GM21528 (cell line): Measurements from ENCODE around the gene NCAPH2.
"Not testable (repeated sequence)": the region's sequence is repeated elsewhere in the genome, so short reads cannot be mapped to it uniquely, and the experiment has no call there.

Source experiments
- ATAC-seq: cut with Tn5 transposase; IDR thresholded peaks from one replicate; pipeline ENCODE4 v1.9.1; 2021; ENCODE audit warnings: mild to moderate bottlenecking, moderate library complexity; ENCODE audit not compliant: unreplicated experiment, low FRiP score

The NCAPH2 gene

DNA sequence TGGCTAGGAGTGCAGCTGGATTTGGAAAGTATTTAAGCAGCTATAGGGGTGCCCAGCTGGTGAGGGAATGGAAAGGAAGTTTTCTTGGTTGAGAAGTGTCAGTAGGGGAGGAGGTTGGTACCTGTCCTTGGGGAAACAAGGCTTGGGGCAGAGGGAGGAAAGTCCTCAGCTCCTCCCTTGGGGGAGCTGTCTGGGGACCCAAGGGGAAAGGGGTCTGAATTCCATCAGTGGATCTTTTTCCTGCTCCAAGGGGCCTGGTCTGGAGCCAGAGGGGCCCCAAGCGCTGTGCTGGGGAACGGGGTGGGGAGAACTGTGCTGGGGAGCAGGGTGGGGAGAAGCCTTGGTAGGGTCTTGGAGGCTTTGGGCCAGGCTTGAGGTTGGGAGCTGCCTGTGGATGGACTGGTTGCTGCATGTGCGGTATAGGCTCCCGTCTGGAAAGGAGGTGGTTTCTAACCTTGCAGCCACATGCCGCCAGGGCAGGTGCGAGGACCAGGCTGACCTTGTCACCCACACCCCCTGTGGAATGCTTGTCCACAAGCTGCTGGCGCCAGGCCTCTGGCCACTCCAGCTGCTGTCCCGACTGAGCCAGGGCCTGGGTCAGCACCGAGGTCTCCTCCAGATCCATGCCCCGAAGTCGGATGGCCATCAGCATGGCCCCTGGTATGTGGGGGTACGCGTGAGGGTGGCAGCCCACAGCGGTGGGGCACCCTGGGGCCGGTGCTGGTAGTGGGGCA is 20.8 kb downstream of the NCAPH2 start:
- no peak for ATAC-seq

GRCh38 chr22:50529416-50529896 is 21.4 kb downstream of the NCAPH2 start:
- no peak for ATAC-seq

GRCh38 chr22:50529897-50530579 is 22.0 kb downstream of the NCAPH2 start, which contains the start of gene TYMP:
TSS of gene TYMP (minus strand) at chr22:50530012. CDS start at chr22:50529709, 303 bp downstream.
- peak; percentile 22 for ATAC-seq

GRCh38 chr22:50530580-50530876 is 22.5 kb downstream of the NCAPH2 start:
- no peak for ATAC-seq

- ATAC-seq = no peak
These were observed 23.0 kb downstream of the NCAPH2 start for GRCh38 chr22:50530877-50531545.

GRCh38 chr22:50531546-50531961 is 23.5 kb downstream of the NCAPH2 start:
- ATAC-seq = no peak

DNA sequence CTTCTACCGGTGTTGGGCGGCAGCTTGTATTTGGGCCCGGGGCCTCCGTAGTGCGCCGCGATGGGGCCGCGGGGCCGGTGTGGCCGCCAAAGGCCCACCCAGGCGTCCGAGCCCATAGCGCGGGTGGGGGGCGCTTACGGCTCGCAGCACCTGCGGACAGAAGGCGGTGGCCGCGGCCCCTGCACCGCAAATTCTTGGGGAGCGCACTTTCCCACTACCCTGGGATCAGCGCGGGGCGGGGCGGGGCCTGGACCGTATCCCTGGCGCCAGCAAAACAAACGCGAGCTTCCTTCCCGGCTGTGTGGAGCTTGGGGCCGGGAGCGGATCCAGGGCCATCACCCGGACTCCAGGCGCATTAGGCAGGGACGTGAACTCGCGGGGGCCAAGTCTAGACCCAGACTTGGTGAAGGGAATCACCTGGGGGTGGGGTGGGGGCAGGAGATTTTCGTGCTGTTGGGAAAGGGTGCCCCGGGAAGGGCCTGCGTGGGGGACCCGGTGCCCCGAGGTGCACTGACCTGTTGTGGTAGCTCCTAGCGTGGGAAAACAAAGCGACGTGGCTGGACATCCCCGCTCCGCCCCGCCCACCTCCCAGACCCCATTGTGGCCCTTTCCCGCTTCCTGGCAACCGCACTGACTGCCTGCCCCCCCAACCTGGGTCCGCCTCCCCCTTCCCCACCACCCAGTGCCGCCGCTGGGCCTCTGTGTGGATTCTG is 24.1 kb downstream of the NCAPH2 start:
- no peak for ATAC-seq

GRCh38 chr22:50532824-50533796 is 25.1 kb downstream of the NCAPH2 start:
- ATAC-seq = no peak

GRCh38 chr22:50533856-50534711 is 26.1 kb downstream of the NCAPH2 start:
- not testable (repeated sequence) for ATAC-seq

DNA sequence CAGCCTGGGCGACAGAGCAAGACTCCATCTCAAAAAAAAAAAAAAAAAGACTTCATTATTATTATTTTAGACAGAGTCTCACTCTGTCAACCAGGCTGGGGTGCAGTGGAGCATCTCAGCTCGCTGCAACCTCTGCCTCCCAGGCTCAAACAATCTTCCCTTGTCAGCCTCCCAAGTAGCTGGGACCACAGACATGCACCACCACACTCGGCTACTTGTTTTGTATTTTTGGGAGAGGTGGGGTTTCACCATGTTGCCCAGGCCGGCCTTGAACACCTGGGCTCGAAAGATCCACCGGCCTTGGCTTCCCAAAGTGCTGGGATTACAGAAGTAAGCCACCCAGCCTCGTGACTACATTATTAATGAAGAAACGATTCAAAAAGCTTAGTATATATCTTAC is 27.1 kb downstream of the NCAPH2 start:
- no peak for ATAC-seq

DNA sequence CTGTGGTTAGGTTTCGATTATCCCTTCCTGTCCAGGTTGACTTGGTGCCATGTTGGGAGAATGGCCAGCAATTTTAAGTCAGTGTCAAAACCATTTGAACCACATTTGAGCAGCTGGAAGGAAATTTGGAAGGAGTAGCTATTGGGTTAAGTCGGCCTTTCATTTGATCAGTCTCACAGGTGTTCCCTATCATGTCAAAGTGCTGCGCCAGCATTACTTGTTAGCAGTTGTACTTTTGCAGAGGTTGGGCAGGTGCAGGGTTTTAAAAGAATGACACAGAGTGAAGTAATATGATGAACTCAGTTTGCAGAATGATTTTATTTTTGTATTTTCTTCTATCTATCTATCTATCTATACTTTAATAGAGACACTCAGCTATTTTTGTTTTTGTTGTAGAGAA is 28.2 kb downstream of the NCAPH2 start:
- ATAC-seq = no peak

- ATAC-seq = no peak
These were observed 29.7 kb downstream of the NCAPH2 start for GRCh38 chr22:50537765-50538164.

DNA sequence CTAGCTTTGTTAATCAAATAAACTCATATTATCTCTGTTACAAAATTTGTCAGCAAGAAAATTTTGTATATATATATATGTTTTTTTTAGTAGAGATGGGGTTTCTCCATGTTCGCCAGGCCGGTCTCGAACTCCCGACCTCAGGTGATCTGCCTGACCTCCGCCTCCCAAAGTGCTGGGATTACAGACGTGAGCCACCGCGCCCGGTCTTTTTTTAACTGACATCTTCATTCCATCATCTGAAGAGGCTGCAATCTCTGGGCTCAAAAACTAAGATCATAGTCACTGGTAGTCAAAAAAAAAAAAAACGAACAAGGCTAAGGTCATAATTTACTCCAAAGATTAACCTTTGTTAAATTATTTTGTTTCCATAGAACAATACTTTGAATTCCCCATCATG is 32.4 kb downstream of the NCAPH2 start:
- no peak for ATAC-seq

GRCh38 chr22:50541667-50542026 is 33.6 kb downstream of the NCAPH2 start:
- ATAC-seq = not testable (repeated sequence)

- no peak for ATAC-seq
These were observed 34.4 kb downstream of the NCAPH2 start for GRCh38 chr22:50542416-50542927.

DNA sequence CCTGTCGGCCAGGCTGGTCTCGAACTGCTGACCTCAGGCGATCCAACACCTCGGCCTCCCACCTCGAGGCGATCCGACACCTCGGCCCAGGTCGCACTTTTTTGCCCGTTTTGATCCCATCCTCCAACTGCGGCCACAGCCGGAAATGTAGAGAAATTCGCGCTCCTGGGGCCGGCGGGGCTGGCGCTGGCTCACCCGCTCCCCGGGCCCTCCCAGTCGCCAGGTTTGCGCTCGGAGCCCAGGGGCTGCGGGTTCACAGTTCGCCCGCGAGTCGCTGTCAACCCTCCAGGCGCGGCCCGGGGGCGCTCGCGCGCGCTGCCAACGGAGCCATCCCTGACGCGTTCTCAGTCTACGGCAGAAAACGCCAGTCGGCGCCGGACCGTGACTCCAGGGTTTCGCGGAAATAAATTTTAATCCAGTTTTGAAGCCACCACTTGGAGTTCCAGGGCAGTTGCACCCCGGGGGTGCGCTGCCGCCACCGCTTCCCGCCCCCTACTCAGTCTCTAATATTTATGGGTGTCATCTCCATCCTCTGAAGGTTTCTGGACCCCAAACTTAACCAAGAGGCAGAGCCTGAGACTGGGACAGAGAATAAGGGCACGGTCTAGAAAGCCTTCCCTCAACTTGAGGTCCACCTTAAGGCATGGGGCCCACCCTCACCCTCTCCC is 36.2 kb downstream of the NCAPH2 start:
- ATAC-seq = no peak

DNA sequence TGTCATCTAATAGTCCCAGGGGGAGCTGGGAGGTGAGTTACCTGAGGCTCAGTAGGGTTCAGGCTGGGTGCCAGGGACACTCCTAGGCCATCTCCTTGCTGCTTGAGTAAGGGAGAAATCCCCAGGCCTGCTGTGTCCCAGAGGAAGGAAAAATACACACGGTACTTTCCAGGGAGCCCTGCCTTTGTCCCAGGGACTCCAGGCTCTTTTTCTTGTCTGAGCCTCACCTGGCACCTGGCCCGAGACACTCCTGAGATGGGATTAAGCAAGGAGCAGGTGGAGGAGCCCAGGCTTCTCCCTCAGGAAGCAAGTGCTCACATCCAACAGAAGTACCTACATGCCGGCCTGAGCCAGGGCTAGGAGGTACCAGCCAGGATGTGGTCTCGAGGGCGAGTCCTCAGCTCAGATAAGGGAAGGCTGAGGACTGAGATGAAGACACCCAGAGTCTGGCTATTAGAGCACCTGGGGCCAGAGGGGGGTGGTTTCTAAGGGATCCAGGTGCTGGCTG is 36.8 kb downstream of the NCAPH2 start:
- no peak for ATAC-seq
